ENCODE data around the gene ACSBG1.

ACSBG1 gene

DNA sequence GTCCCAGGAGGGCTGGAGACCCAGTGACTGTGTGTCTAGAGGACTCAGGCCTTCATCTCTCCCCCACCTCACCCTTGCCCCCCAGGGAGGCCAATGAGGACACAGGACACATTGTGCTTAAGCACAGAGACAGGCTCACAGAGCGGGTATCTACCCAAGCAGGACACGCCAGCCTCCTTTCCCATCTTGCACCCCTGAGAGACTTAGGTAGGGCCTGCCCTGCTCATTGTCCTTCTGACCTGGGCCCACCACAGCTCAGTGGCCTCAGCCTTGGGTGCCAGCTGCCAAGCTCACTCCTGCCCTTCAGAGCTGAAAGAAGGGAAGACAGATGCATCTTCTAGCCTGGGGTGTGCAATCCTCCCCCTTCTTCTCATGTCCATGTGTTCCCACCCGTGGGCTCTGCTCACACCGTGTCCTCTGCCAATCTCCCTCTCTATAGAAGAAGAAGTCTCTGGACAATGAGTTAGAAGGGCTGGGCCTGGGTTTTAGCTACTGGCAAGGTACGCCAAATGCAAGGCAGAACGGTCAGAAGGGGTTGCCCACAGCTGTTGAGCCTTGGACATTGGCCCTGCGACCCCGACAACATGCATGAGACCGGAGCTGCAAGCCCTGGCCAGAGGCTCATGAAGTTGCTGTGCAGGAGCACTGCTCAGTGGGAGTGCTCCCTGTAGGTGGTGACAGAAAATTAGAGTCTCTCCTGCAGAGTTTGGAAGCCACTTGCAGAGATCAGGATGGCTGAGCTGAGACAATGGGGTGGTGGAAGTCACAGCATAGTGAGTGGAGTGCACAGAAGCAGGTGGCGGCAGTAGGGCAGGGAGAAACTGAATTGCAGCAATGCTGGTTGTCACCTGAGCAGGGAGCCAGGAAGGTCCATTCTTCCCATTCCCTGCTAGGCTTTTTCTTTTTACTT, 32.8 kb downstream of the ACSBG1 start:
- POLR2A ChIA-PET (ENCODE audit: low non-redundant PET): no interaction called here
- no peak for DNase-seq (ENCODE audit: low spot score)
- CTCF ChIA-PET: interaction anchor here (0.6 kb wide), 1 partner anchor 92 kb away, joined by 3 read pairs; no protein-coding TSS in a partner anchor
- H3K27ac ChIP-seq: no peak overlapping the region
- TF ChIP-seq, protein P1, sequence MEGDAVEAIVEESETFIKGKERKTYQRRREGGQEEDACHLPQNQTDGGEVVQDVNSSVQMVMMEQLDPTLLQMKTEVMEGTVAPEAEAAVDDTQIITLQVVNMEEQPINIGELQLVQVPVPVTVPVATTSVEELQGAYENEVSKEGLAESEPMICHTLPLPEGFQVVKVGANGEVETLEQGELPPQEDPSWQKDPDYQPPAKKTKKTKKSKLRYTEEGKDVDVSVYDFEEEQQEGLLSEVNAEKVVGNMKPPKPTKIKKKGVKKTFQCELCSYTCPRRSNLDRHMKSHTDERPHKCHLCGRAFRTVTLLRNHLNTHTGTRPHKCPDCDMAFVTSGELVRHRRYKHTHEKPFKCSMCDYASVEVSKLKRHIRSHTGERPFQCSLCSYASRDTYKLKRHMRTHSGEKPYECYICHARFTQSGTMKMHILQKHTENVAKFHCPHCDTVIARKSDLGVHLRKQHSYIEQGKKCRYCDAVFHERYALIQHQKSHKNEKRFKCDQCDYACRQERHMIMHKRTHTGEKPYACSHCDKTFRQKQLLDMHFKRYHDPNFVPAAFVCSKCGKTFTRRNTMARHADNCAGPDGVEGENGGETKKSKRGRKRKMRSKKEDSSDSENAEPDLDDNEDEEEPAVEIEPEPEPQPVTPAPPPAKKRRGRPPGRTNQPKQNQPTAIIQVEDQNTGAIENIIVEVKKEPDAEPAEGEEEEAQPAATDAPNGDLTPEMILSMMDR (conservative IDR thresholded peaks at IDR 0.05; ENCODE audit: low read depth): no peak

DNA sequence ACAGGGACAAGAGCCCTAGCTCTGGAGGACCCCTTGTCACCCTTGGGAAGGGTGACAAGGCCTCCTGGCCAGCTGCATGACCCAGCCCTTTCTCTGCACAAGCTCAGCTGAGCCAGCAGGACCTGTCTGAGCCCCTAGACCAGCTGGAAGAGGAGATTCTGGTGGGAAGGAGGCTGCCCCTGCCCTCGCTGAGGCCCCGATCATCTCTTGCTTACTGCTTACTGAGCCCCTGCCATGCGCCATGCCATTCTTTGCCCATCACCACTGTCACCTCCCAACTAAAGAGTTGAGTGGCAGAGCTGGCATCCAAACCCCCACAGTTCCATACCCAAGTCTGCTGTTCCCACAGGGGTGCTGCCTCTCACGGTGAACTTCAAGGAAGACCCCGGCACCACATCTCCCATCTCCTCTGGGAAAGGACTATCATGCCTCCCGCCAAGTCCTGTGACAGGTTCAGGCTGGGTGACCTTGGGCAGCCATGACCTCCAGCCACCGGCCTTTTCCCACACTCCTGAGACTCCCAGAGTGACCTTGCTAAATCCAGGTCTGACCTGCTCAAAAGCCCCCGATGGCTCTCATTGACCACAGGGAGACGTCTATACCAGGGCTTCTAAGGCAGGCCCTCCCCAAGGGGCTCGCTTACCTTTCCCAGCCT, 34.0 kb downstream of the ACSBG1 start:
- ChIA-PET CTCF (no interaction called here), POLR2A (ENCODE audit: low non-redundant PET) (no interaction called here)
- DNase-seq (ENCODE audit: low spot score): no peak
- TF ChIP-seq, protein P1 (conservative IDR thresholded peaks at IDR 0.05; ENCODE audit: low read depth): no peak
- no peak overlapping the region for H3K27ac ChIP-seq

DNA sequence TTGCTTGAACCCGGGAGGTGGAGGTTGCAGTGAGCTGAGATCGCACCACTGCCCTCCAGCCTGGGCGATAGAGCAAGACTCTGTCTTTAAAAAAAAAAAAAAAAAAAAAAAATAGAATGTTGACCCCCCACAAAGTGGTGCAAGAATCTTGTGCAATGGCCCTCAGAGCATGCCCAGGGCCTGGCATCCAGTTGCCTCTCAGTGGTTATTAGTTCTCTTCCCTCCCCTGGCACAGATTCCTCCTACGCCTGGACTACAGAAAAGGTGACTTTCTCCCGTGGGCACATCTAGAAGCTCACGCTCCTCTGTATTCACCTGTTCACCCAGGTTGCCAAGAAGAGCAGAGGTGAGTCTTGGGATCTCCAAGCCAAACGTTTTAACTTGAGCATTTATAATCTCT, 36.7 kb downstream of the ACSBG1 start:
- ChIA-PET POLR2A (ENCODE audit: low non-redundant PET) (no interaction called here), CTCF (interaction anchor here (0.6 kb wide), 1 partner anchor 84 kb away, joined by 3 read pairs; no protein-coding TSS in a partner anchor)
- no peak for DNase-seq (ENCODE audit: low spot score)

DNA sequence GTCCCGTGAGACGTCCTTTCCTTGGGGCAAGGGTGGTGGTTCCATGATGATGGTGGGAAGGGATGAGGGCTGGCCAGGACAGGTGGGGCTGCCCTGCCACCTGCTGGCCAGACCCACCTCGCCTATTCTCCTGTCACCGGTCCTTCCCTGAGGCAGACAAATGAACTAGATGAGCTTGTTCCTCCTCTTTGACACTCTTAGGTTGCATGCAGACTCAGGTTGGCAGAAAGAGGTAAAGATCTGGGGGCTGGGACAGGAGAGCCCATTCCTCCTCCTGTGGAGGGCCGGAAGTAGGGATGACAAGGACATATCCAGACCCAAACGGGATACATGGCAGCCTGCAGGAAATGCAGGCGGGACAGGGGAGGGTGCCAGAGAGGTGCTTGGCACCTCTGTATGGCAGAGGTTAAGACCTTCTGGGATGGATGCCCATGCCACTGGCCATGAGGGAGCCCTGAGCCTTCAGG, 38.6 kb downstream of the ACSBG1 start:
- DNase-seq (ENCODE audit: low spot score): peak; percentile 67
- ChIA-PET CTCF (interaction anchor here (0.5 to 2.6 kb wide), 27 partner anchors 8 to 1973 kb away, joined by 3 to 30 read pairs (median 4); partner anchors contain the start of gene CIB2), POLR2A (ENCODE audit: low non-redundant PET) (no interaction called here)
- no peak overlapping the region for H3K27ac ChIP-seq
- TF ChIP-seq, protein P1 (conservative IDR thresholded peaks at IDR 0.05; ENCODE audit: low read depth): peak; percentile 83

More for the DNA sequence above, 36.7 kb downstream of the ACSBG1 start:
- TF ChIP-seq, protein P1 (conservative IDR thresholded peaks at IDR 0.05; ENCODE audit: low read depth): no peak
- no peak overlapping the region for H3K27ac ChIP-seq

DNA sequence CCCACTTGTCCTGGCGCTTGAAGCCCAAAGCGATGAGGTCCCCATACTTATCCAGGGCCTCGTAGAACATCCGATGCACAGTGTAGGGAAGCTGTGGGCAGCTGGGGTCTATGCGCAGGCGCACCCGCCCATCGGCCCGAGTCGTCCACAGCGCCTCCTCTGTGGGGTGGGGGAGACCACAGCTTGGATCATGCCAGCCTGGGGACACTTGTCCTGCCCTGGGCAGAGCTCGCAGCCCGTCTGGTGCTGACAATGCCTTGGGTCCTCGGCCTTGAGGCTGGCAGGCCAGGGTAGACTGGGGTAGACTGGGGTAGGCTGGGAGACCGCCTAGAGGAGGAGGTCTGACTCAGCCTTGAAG, 39.8 kb downstream of the ACSBG1 start:
- TF ChIP-seq, protein P1 (conservative IDR thresholded peaks at IDR 0.05; ENCODE audit: low read depth): no peak
- CTCF ChIA-PET: interaction anchor here (1.1 to 2.6 kb wide), 6 partner anchors 20 to 235 kb away, joined by 3 to 30 read pairs (median 6); no protein-coding TSS in a partner anchor

More for the DNA sequence above, 39.8 kb downstream of the ACSBG1 start:
- H3K27ac ChIP-seq: no peak overlapping the region
- POLR2A ChIA-PET (ENCODE audit: low non-redundant PET): no interaction called here
- DNase-seq (ENCODE audit: low spot score): no peak

Measured in RWPE1 (cell line).